ENCODE data around the gene SREBF2. TPM values are rescaled to one million over a fixed set of nuclear protein-coding genes. Genes with fewer than 3 reads are reported as not detected.
"Not testable (repeated sequence)": the region's sequence is repeated elsewhere in the genome, so short reads cannot be mapped to it uniquely, and the experiment has no call there.

SREBF2 gene
- total RNA-seq, 1 donor from 2014 or later, result 206 TPM

GRCh38 chr22:41928593-41929417 lies 95.9 kb downstream of the SREBF2 start:
- ATAC-seq, result no peak
- intact Hi-C loops (cut with DNase I), result loop anchor here (1.0 kb wide), 1 partner anchor 36 kb away; no protein-coding TSS in a partner anchor
- no peak for DNase-seq (ENCODE audit: low spot score)

GRCh38 chr22:41929418-41929810 lies 96.5 kb downstream of the SREBF2 start:
- intact Hi-C loops (cut with DNase I), result no loop called here
- no peak for DNase-seq (ENCODE audit: low spot score)
- no peak for ATAC-seq

GRCh38 chr22:41931701-41932269 lies 98.9 kb downstream of the SREBF2 start:
- ATAC-seq (no peak), DNase-seq (ENCODE audit: low spot score) (no peak)
- intact Hi-C loops (cut with DNase I), result no loop called here

- ATAC-seq (no peak), DNase-seq (ENCODE audit: low spot score) (no peak)
- intact Hi-C loops (cut with DNase I), result no loop called here
These were observed 99.4 kb downstream of the SREBF2 start for GRCh38 chr22:41932353-41932752.

- intact Hi-C loops (cut with DNase I), result no loop called here
- no peak for ATAC-seq
- no peak for DNase-seq (ENCODE audit: low spot score)
These were observed 100.7 kb downstream of the SREBF2 start for GRCh38 chr22:41933411-41934177.

GRCh38 chr22:41934284-41935014 lies 101.5 kb downstream of the SREBF2 start:
- intact Hi-C loops (cut with DNase I), result no loop called here
- DNase-seq (ENCODE audit: low spot score) (no peak), ATAC-seq (no peak)

- no peak for ATAC-seq
- intact Hi-C loops (cut with DNase I), result no loop called here
- DNase-seq (ENCODE audit: low spot score), result no peak
These were observed 102.1 kb downstream of the SREBF2 start for GRCh38 chr22:41935015-41935351.

- intact Hi-C loops (cut with DNase I), result no loop called here
- ATAC-seq (no peak), DNase-seq (ENCODE audit: low spot score) (no peak)
These were observed 102.6 kb downstream of the SREBF2 start for GRCh38 chr22:41935509-41935908.

GRCh38 chr22:41936894-41937169 lies 103.9 kb downstream of the SREBF2 start:
- no peak for DNase-seq (ENCODE audit: low spot score)
- intact Hi-C loops (cut with DNase I), result no loop called here
- no peak for ATAC-seq

GRCh38 chr22:41939981-41940831 lies 107.3 kb downstream of the SREBF2 start:
- intact Hi-C loops (cut with DNase I), result loop anchor here (2.0 to 5.0 kb wide), 3 partner anchors 121 to 243 kb away; partner anchors contain the start of gene MEI1
- DNase-seq (ENCODE audit: low spot score) (no peak), ATAC-seq (peak; percentile 38)

GRCh38 chr22:41940832-41941765 lies 108.2 kb downstream of the SREBF2 start:
- intact Hi-C loops (cut with DNase I), result loop anchor here (2.0 to 5.0 kb wide), 3 partner anchors 122 to 244 kb away; partner anchors contain the start of gene MEI1
- peak; percentile 93 for ATAC-seq
- peak; percentile 92 for DNase-seq (ENCODE audit: low spot score)

- intact Hi-C loops (cut with DNase I), result loop anchor here (5.0 kb wide), 2 partner anchors 196 to 246 kb away; partner anchors contain the start of gene MEI1
- ATAC-seq (no peak), DNase-seq (ENCODE audit: low spot score) (no peak)
These were observed 110.8 kb downstream of the SREBF2 start for GRCh38 chr22:41943661-41944209.

GRCh38 chr22:41946629-41947423 lies 113.9 kb downstream of the SREBF2 start, which contains the start of gene CENPM:
TSS of gene CENPM (minus strand) at chr22:41947152. CDS start at chr22:41947076, 76 bp downstream.
- intact Hi-C loops (cut with DNase I), result no loop called here
- ATAC-seq, result peak; percentile 98
- peak; percentile 95 for DNase-seq (ENCODE audit: low spot score)

- no peak for DNase-seq (ENCODE audit: low spot score)
- no peak for ATAC-seq
These were observed 114.6 kb downstream of the SREBF2 start for GRCh38 chr22:41947424-41948080.

GRCh38 chr22:41948142-41948541 lies 115.2 kb downstream of the SREBF2 start:
- intact Hi-C loops (cut with DNase I), result no loop called here
- no peak for ATAC-seq

More at GRCh38 chr22:41947424-41948080, 114.6 kb downstream of the SREBF2 start:
- intact Hi-C loops (cut with DNase I), result no loop called here

GRCh38 chr22:41948928-41949296 lies 116.0 kb downstream of the SREBF2 start:
- ATAC-seq; DNase-seq (ENCODE audit: low spot score); intact Hi-C loops (cut with DNase I): not testable (repeated sequence)

More at GRCh38 chr22:41948142-41948541, 115.2 kb downstream of the SREBF2 start:
- no peak for DNase-seq (ENCODE audit: low spot score)

Data from sciatic nerve (tissue), 2 donors.